SH-SY5Y (cell line): ENCODE data around the gene KCNK18.

Source experiments
- GATA2 ChIP-seq: IDR thresholded peaks from 2 replicates; pipeline ENCODE4 v1.6.1; 2011; ENCODE audit warnings: mild to moderate bottlenecking, low read depth, low read length
- GATA3 ChIP-seq: IDR thresholded peaks from 2 replicates; pipeline ENCODE4 v1.6.1; 2011; ENCODE audit warnings: low read depth, mild to moderate bottlenecking, low read length, moderate library complexity

The KCNK18 gene

DNA sequence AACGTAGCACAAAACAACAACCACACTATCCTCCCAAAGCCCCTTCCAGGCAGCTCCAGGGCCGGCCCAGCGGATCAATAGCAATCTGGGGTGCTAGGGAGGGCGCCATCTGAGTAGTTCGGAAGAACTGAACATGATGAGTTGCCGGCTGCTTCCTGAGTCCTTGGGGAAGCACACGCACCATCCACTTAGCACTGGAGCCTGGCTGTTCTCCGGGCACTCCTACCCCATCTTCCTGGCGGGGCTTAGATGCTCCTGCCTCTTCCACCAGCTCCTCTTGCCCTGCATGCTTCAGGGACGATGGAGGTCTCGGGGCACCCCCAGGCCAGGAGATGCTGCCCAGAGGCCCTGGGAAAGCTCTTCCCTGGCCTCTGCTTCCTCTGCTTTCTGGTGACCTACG is at the start of gene KCNK18:
KCNK18 (plus strand) TSS at position 301 of the 400 bp plus-strand sequence; CDS start at position 301, 0 bp downstream.
- TF ChIP-seq GATA3 (no peak), GATA2 (no peak)

DNA sequence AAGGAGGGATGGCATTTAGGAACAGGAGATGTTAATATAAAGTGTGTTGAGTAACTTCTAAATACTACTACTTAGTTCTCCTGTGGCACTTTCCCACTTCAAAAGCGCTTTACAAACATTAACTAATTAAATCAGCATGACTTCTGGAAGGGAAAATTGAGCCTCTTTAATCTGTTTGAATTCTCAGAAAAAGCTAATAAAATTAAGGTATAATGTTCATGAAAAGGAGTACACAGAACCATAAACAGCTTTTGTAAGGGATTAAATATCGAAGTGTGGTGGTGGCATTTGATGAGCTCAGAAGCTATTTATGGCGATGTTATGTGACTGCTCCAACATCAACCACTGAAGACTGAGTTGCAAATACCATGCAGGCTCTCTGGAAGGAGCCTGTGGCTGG is 49.0 kb upstream of the KCNK18 start:
- TF ChIP-seq GATA3 (no peak), GATA2 (no peak)

DNA sequence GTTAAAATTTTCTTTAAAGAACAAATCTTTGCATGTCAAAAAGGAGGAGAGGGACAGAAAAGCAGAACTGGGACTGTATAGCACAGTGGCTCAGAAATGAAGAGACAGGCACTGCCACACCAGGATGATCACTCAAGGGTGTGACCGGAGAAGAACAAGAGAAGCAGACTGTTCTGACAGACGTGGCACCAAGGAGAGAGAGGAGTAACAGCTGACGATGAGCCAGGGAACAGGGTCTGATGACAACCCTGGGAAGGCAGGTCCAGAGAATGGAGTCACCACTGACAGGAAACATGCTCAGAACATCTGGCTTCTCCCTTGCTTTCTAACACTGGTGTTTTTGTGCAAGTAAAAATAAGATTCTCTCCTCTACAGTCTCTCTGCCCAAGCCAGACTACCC is 44.6 kb upstream of the KCNK18 start:
- TF ChIP-seq GATA2, result no peak
- no peak for TF ChIP-seq GATA3

DNA sequence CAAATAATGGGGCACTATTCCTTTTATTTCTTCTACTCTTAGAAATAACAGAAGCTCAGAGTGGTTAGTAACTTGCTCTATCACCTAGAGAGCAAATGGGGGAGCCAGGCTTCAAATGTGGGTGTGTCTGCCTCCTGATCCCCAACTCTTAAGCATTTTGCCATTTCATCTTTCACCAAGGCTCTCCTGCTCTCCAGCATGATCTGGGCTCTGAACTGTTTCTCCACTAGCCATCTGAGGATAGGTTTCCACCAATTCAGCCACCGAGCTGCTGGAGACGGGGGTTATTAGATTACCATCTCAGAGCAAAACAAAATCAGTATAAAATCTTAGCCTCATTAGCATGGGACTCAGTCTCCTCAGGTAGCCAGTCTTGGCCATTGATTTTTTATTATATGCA is 39.0 kb upstream of the KCNK18 start:
- TF ChIP-seq GATA2 (no peak), GATA3 (no peak)

DNA sequence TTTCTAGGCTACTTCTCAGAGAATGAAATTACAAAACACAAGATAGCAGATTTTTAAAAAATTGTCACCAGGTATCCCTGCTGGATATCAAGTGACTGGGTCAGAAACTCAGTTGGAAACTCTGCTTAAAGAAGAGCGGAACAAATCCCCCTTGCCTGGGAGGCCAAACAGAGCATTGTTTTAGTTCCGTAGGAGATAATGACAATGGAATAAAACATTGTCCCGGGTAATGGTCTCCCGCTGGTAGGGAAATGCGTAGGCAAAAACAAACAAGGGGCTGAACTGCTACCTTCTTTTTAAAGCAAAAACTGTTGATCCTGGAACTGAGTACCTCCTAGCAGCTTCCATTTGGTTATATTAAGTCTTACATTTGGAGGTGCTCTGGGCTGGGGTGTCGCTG is 37.9 kb upstream of the KCNK18 start:
- TF ChIP-seq GATA2 (no peak), GATA3 (no peak)

DNA sequence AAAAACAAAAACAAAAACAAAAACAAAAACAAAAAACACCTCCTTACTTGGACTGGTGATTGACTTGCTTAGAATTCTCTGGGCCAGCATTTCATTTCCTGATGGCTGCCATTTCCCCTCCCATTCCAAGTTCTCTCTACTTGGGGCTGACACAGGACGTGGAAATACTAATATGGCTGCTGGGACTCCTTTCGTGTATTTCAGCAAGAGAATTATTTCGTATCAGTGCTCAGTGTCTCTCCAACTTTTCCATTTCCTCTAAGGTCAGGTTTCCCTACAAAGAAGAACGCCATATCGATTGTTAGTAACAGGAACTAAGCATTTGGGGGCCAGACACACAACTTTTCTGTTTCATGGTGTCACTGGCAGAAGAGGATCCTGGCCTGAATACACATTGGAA is 36.7 kb upstream of the KCNK18 start:
- TF ChIP-seq GATA3 (no peak), GATA2 (no peak)

DNA sequence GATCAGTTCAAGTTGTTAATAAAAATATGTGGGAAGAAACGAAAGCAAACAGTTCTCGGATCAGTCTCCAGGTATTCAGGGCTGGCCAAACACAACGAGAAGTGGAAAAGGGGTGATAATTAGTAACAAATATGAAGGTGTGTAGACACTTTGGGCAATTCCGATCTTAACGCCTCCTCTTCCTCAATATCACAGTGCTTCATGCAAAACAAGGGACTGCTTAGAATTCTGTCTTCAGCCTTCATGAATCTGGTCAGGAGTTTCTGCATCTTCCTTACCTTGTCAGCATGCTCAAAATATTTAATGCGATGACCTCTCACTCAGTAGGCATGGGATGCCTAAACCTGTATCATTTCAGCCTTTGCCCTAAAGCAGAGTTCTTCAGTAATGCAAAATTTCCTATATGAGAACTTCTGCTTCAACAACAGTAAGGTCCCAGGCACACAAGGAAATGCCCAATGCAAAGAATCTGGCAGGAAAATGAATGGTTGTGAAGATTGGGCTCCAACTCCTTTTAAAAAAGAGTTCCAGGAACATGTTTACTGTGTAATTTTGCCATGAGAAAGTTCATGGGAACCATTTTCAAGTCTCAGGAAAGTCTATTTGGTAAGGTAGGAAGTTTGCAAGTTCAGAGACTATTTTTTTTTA is 35.8 kb upstream of the KCNK18 start:
- TF ChIP-seq GATA3, result no peak
- no peak for TF ChIP-seq GATA2

DNA sequence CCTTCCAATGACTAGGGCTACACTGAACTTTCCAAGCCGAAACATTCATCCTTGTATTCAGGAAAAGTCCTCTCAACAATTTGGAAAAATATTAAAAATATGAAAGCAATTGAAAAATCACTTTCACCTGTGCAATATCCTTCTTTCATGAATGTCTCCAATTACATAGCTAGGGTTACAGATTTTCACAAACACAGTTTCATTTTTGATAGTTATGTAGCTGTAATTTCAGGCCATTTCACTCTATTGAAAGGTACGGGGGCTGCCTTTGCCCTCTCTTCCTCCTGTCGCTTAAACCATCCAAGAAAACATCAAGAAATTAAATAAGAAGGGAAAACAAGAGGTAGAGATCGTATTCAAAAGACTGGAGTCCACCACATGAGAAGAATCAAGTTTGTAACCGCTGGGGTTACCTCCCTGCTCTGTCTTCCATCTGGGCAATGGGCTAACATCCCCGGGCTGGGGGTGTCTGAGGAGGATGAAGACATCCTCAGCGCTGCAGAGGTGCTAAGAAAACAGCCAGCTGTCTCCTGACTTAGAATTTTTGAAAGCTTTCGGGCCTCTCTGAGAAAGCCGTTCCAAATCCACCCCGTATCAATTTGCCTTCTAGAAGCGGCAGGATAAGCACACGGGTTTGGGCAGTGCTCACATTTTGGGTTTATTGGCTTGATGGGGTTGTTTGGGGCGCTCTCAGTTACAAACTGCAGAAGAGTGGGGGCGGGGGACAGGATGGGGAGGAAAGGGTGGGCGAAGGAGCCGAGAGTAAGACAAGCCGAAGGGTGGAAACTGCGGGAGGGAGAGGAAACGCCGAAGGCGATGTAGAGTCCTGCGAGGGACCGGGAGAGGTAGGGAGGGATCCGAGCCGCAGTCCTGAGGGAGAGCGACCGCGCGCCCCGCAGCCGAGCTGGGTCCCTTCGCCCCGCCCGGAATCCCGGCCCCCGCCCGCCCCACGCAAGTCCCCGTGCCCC is 34.9 kb upstream of the KCNK18 start:
- TF ChIP-seq GATA3 (no peak), GATA2 (no peak)

DNA sequence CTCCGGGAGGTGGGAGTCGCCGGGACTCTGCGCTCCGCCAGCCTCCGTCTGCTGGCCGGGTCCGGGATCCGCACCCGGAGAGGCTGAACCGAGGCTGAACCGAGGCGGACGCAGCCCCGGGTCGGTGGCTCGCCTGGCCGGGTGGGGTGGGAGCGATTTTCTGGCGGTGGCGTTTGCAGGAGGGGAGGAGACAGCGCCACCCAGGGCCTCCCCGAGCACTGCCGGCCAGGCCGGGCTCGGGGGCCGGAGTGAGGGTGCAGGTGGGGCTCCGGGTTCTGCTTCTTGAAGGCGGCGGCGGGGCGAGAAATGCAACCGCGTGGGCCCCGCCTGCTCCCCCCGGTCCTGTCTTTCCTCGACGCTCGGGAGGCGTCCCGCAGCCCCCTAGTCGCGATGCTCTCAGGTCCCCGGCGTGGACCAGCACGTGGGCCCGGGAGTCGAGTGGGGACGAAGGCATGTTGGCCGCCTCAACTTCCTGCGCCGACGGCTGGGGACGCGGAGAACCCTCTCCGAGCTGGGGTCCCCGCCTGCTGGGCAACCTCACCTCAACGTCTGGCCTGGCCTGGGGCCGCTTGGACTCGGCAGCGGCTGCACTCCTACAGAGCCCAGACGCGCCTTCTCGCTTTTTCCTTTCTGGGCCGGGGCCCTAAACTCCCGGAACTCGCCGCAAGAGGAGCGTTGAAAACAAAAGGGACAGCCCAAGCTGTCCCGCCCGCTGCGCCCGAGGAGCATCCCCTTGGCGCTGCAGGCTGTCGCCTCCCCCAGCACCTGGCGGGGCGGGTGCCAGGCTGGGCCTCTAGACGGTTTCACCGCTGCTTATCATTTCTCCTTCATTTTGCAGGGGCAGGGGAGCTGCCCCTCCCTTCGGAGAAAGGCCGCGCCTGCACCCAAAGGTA is 34.0 kb upstream of the KCNK18 start:
- no peak for TF ChIP-seq GATA2
- TF ChIP-seq GATA3, result no peak

DNA sequence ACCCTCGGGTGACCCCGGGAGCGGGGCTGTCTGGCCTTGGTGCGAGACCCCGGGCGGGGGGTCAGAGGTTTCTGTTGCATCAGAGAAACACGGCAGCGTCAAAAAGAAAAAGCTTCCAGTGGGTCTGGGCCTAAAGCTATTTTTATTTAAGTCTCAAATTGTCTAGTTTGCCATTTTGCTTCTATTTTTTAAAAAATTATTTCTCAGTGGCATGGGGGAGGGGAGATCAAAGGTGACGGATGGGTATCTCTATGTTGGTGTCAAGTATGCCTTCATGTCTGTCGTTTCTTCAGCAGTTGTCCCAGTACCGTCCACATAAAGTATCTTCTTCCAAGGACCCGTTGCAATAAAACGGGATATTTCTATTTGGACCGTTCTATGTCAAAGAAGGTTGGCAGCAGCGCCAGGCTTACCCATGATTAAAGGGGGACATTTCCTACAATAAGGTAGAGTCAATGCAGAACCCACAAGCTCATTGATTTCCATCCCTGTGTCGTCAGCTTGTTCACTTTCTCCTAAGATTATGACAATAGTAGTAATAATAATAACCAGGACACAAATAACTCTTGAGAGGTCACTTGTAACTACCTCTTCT is 33.2 kb upstream of the KCNK18 start:
- TF ChIP-seq GATA2, result no peak
- TF ChIP-seq GATA3, result no peak

DNA sequence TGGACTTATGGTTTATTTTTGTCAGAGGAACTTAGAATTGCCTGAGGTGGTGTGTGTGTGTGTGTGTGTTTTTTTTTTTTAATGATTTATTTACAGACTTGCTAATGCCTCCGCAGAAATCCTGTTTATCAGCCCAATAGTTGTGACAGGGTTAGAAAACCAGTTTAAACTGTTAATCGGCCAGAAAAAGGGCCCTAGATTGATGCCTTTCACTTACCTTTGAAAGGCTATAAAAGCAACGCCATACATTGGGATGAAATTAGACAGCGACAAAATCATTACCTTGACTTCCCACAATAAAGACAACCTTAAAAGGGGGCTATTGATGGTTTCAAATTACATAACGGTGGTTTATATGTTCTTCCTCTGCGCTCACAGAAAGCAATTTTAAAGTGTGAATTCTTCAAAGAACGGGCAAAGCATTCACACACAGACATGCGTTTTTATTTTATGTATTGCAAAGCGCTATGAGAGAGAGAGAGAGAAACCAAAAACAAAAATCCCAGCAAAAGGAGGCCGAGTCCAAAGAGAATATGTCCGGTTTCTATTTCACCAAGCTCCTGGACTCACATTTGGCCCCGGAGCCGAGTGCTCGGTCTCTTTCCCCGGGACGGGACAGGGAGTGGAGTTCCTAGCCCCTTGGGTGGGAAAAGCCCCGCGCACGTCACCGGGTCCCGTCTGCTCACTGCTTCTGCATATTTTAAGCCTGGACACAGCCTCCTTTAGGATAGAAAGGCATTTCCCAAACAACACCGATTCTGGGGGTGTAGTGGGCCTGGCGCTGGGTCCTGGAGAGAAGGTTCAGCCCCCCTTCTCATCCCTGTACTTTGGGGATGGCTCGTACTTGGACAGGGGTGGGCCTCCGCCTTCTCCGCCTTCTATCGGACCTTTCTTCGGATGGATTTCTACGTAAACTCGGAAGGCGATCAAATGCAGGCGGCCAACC is 32.4 kb upstream of the KCNK18 start:
- TF ChIP-seq GATA2 (no peak), GATA3 (no peak)

DNA sequence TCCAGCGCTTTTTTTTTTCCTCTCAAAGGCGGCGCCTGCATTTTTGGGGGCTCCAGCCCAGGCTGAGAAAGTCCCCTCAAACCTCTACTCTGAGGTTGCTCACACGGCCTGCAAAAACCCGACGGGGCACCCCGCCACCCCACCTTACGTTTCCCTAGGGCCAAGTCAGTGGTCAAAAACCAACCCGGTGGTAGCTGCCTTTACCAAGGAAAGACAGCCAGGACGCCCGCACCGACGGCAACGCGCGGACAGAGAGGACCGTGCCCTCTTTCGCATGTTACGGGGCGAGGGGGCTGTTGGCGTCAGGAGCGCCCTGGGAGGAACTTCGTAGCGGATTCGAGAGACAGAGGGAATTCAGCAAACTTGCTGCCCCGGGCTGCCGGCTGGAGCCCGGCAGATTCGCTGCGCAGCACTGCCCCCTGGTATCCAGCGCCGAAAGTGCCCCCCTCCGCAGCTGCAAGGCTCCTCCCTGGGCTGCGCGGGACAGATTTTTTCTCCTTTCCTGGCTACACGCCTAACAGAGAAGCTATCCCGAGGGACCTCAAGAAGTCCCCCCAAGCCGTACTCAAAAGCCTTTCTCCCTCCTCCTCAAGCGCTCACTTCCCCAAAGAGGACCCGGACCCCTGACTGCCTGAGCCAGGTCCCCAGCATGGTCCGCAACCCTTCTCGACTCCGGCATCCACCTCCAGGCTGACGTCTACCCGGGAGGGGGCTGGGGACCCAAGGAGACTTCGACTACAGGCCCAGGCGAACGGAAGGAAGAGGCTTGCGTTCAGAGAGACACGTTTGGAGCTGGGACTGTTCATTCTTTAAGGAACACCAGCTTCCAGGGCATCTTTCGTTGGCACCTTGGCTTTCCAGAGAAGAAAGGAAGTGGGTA is 31.5 kb upstream of the KCNK18 start:
- no peak for TF ChIP-seq GATA3
- TF ChIP-seq GATA2, result no peak
